A673 (cell line): ENCODE results near the gene FSD1. TPM values are rescaled to one million over a fixed set of nuclear protein-coding genes. Genes with fewer than 3 reads are reported as not detected.
A peak's percentile ranks its signal among the peaks of the same experiment; 100 is the strongest.

Experiments used
- BruUV-seq: library from RNA; stranded (reverse); fragments of 400-500 nt; replicated peaks from 2 replicates; lab custom pipeline; 2021; lab: Mats Ljungman, UMichigan
- CTCF ChIA-PET: fragments of 300-600 bp; sonication (Branson Sonifier 250); formaldehyde crosslinking; loops from one replicate; lab custom pipeline; 2022; ENCODE audit warnings: antibody characterized with exemption; lab: Charles Lee
- POLR2A ChIA-PET: fragments of 300-600 bp; sonication (Branson Sonifier 250); formaldehyde crosslinking; loops from one replicate; lab custom pipeline; 2022; ENCODE audit warnings: antibody characterized with exemption; ENCODE audit not compliant: low non-redundant PET; lab: Charles Lee
- DNase-seq: peaks from one replicate; pipeline ENCODE4 v3.0.0-alpha.2; 2015; ENCODE audit warnings: low spot score
- H3K27ac ChIP-seq: fragments of 200-600 bp; sonication (generic); 2 replicates; pipeline ENCODE4 v1.5.1; 2016; ENCODE audit warnings: mixed run types, low read depth, mild to moderate bottlenecking, mixed read lengths, antibody characterized with exemption, low read length; ENCODE audit not compliant: poor library complexity, severe bottlenecking
- H3K27me3 ChIP-seq: fragments of 200-600 bp; sonication (generic); replicated peaks from 2 replicates; pipeline ENCODE4 v1.6.1; 2017; ENCODE audit warnings: mixed run types, low read depth, mild to moderate bottlenecking, mixed read lengths, antibody characterized with exemption, low read length; ENCODE audit not compliant: insufficient read depth, poor library complexity
- H3K36me3 ChIP-seq: fragments of 200-600 bp; sonication (generic); 2 replicates; pipeline ENCODE4 v1.6.1; 2016; ENCODE audit warnings: mixed run types, mild to moderate bottlenecking, mixed read lengths, antibody characterized with exemption, low read length; ENCODE audit not compliant: insufficient read depth, poor library complexity, severe bottlenecking
- H3K4me1 ChIP-seq: fragments of 200-600 bp; sonication (generic); 2 replicates; pipeline ENCODE4 v1.6.1; 2017; ENCODE audit warnings: mixed run types, mild to moderate bottlenecking, mixed read lengths, antibody characterized with exemption, low read length; ENCODE audit not compliant: insufficient read depth, poor library complexity, severe bottlenecking
- H3K4me3 ChIP-seq: fragments of 200-600 bp; sonication (generic); 2 replicates; pipeline ENCODE4 v1.5.1; 2016; ENCODE audit warnings: low read depth, mixed run types, mild to moderate bottlenecking, mixed read lengths, low read length; ENCODE audit not compliant: poor library complexity, severe bottlenecking
- H3K9me3 ChIP-seq: fragments of 200-600 bp; sonication (generic); 2 replicates; pipeline ENCODE4 v1.6.1; 2016; ENCODE audit warnings: mixed run types, low read depth, mild to moderate bottlenecking, mixed read lengths, antibody characterized with exemption, low read length; ENCODE audit not compliant: poor library complexity, severe bottlenecking
- CTCF ChIP-seq: fragments of 300-800, 200-600 bp; sonication (generic); conservative IDR thresholded peaks from 2 replicates; pipeline ENCODE4 v1.5.1; 2017; ENCODE audit warnings: low read depth, mild to moderate bottlenecking, antibody characterized with exemption, low read length, moderate library complexity, mixed read lengths
- EZH2 ChIP-seq: fragments of 200-600 bp; sonication (generic); IDR thresholded peaks from 2 replicates; pipeline ENCODE4 v1.6.1; 2017; ENCODE audit warnings: borderline replicate concordance, low read depth, mild to moderate bottlenecking, mixed read lengths, antibody characterized with exemption, low read length; ENCODE audit not compliant: poor library complexity, severe bottlenecking
- intact Hi-C: fragments of 100-400 bp; cut with micrococcal nuclease; formaldehyde crosslinking; loops from one replicate; pipeline ENCODE4 v1.10.0; 2022; ENCODE audit not compliant: unreplicated experiment
- total RNA-seq: library from RNA; stranded (reverse); gene quantifications from 2 replicates; pipeline ENCODE4 v1.2.3, GENCODE V29; 2021

Gene FSD1
- total RNA-seq, 1 experiment from 2014 or later: 10.4 TPM

GRCh38 chr19:4373013-4373367 is 68.6 kb downstream of the FSD1 start:
- H3K4me1 ChIP-seq: peaks cover 42% of the 10 kb centered on the region
- H3K36me3 ChIP-seq: no peaks in the 10 kb centered on the region
- H3K27me3 ChIP-seq: no peaks in the 10 kb centered on the region
- TF ChIP-seq EZH2 (no peak), CTCF (no peak)
- DNase-seq: no peak
- no peaks in the 10 kb centered on the region for H3K9me3 ChIP-seq
- ChIA-PET CTCF (no interaction called here), POLR2A (no interaction called here)
- H3K4me3 ChIP-seq: no peak overlapping the region
- peak overlapping the region; percentile 16 for H3K27ac ChIP-seq
- intact Hi-C loops: no loop called here
- no TSS peak for BruUV-seq

Other genes with a start within 250 kb of the FSD1 start
- gene ZBTB7A, start 237.7 kb upstream of the FSD1 start, total RNA-seq: 25.1 and 25.9 TPM in 2 replicates
- 185 and 198 TPM in 2 replicates for gene MAP2K2, start 180.5 kb upstream of the FSD1 start, total RNA-seq
- not detected in 2 replicates for gene CREB3L3, start 151.0 kb upstream of the FSD1 start, total RNA-seq
- 36.3 and 39.3 TPM in 2 replicates for gene SIRT6, start 122.0 kb upstream of the FSD1 start, total RNA-seq
- 10.9 and 12.2 TPM in 2 replicates for gene ANKRD24, start 121.9 kb upstream of the FSD1 start, total RNA-seq
- gene EBI3, start 75.1 kb upstream of the FSD1 start, total RNA-seq: 1.5 and 2.0 TPM in 2 replicates
- 33.3 and 34.7 TPM in 2 replicates for gene YJU2, start 57.5 kb upstream of the FSD1 start, total RNA-seq
- not detected in 2 replicates for gene SHD, start 25.3 kb upstream of the FSD1 start, total RNA-seq
- not detected in 2 replicates for gene TMIGD2, start 2.2 kb upstream of the FSD1 start, total RNA-seq
- gene STAP2, start 34.2 kb downstream of the FSD1 start, total RNA-seq: 2.0 and 3.0 TPM in 2 replicates
- gene MPND, start 39.0 kb downstream of the FSD1 start, total RNA-seq: 22.6 and 26.3 TPM in 2 replicates
- gene SH3GL1, start 95.9 kb downstream of the FSD1 start, total RNA-seq: 100 and 108 TPM in 2 replicates
- 115 and 119 TPM in 2 replicates for gene CHAF1A, start 98.0 kb downstream of the FSD1 start, total RNA-seq
- 49.1 and 56.1 TPM in 2 replicates for gene UBXN6, start 153.2 kb downstream of the FSD1 start, total RNA-seq
- 89.6 and 94.8 TPM in 2 replicates for gene HDGFL2, start 167.7 kb downstream of the FSD1 start, total RNA-seq
- 1.0 and 1.3 TPM in 2 replicates for gene PLIN4, start 213.9 kb downstream of the FSD1 start, total RNA-seq
- gene PLIN5, start 230.6 kb downstream of the FSD1 start, total RNA-seq: 3.0 and 6.8 TPM in 2 replicates
- gene LRG1, start 235.4 kb downstream of the FSD1 start, total RNA-seq: 0.20 TPM in 1 of 2 replicates, not detected in the other